ENCODE measurements around the gene FLT4. TPM values are rescaled to one million over a fixed set of nuclear protein-coding genes. Genes with fewer than 3 reads are reported as not detected.
A peak's percentile ranks its signal among the peaks of the same experiment; 100 is the strongest.

FLT4 gene
- total and polyA plus RNA-seq, 8 donors = 0.79 to 6.8 (median 2.1) TPM

- no peaks in the 10 kb centered on the region for H3K27me3 ChIP-seq
- no peaks in the 10 kb centered on the region for H3K36me3 ChIP-seq
- intact Hi-C loops (cut with DNase I) = no loop called here
- FAIRE-seq (no peak), ATAC-seq (no peak), DNase-seq (peak in 2 of 6 donors; percentile 9 to 53)
- no peaks in the 10 kb centered on the region for H3K9me3 ChIP-seq
- H3K4me1 ChIP-seq = no peaks in the 10 kb centered on the region
- TF ChIP-seq CTCF (IDR thresholded peaks at IDR 0.05) = no peak
- no peak overlapping the region for H3K4me3 ChIP-seq
- WGBS, 2 donors = 76 to 88% methylated on average over 25 of the region's 25 CpGs
- H3K27ac ChIP-seq = no peak overlapping the region
Observed at GRCh38 chr5:180625791-180626660, 23.4 kb downstream of the FLT4 start.

GRCh38 chr5:180625125-180625790 is 24.1 kb downstream of the FLT4 start:
- Histone ChIP-seq H3K27me3 (no peaks in the 10 kb centered on the region), H3K9me3 (no peaks in the 10 kb centered on the region), H3K36me3 (no peaks in the 10 kb centered on the region), H3K4me1 (no peaks in the 10 kb centered on the region), H3K4me3 (no peak overlapping the region), H3K27ac (no peak overlapping the region)
- intact Hi-C loops (cut with DNase I) = no loop called here
- no peak for TF ChIP-seq CTCF (IDR thresholded peaks at IDR 0.05)
- ATAC-seq (no peak), FAIRE-seq (no peak), DNase-seq (no peak)
- WGBS, 2 donors = 63 to 69% methylated on average over 9 to 10 of the region's 10 CpGs

GRCh38 chr5:180624587-180624986 is 24.8 kb downstream of the FLT4 start:
- H3K36me3 ChIP-seq = no peaks in the 10 kb centered on the region
- no peak for FAIRE-seq

GRCh38 chr5:180623844-180624243 is 25.6 kb downstream of the FLT4 start:
- intact Hi-C loops (cut with DNase I) = no loop called here
- 88 to 92% methylated on average over 15 of the region's 15 CpGs for WGBS, 2 donors
- ATAC-seq = no peak
- DNase-seq = no peak
- TF ChIP-seq CTCF (IDR thresholded peaks at IDR 0.05) = no peak
- Histone ChIP-seq H3K27me3 (peaks cover 0 to 4% (median 0%) of the 10 kb centered on the region in 4 donors), H3K4me1 (no peaks in the 10 kb centered on the region), H3K4me3 (no peak overlapping the region), H3K36me3 (no peaks in the 10 kb centered on the region), H3K9me3 (no peaks in the 10 kb centered on the region), H3K27ac (no peak overlapping the region)
- FAIRE-seq = no peak

More at GRCh38 chr5:180624587-180624986, 24.8 kb downstream of the FLT4 start:
- intact Hi-C loops (cut with DNase I) = no loop called here
- no peak for DNase-seq
- peaks cover 0 to 2% (median 0%) of the 10 kb centered on the region in 4 donors for H3K27me3 ChIP-seq
- H3K4me3 ChIP-seq = no peak overlapping the region
- no peak for TF ChIP-seq CTCF (IDR thresholded peaks at IDR 0.05)
- ATAC-seq = no peak
- H3K27ac ChIP-seq = no peak overlapping the region
- H3K4me1 ChIP-seq = no peaks in the 10 kb centered on the region
- WGBS, 2 donors = 46 to 48% methylated on average over 5 of the region's 5 CpGs
- H3K9me3 ChIP-seq = no peaks in the 10 kb centered on the region

All from pancreas (tissue), 10 donors.